SK-N-SH (cell line): ENCODE data around the gene MVB12B. TPM values are rescaled to one million over a fixed set of nuclear protein-coding genes. Genes with fewer than 3 reads are reported as not detected.
A peak's percentile ranks its signal among the peaks of the same experiment; 100 is the strongest.

Experiments
- CTCF ChIA-PET: fragments of 300-600, 350-600 bp; formaldehyde crosslinking; extraction: SDS; loops from one replicate; lab custom pipeline; 2021; lab: Yijun Ruan, JAX
- POLR2A ChIA-PET: fragments of 350-600 bp; sonication (Branson Sonifier 250); formaldehyde crosslinking; extraction: SDS; loops from one replicate; lab custom pipeline; 2020; ENCODE audit warnings: antibody characterized with exemption, inconsistent platforms; lab: Yijun Ruan, JAX
- DNase-seq: peaks from one replicate; pipeline ENCODE4 v3.0.0; 2012
- H2AFZ ChIP-seq: fragments of 200-600 bp; sonication (generic); 2 replicates; pipeline ENCODE4 v1.8.1; 2016; ENCODE audit warnings: antibody characterized with exemption, mild to moderate bottlenecking, low read depth
- H3F3A ChIP-seq: fragments of 200-600 bp; sonication (generic); replicated peaks from 2 replicates; pipeline ENCODE3; 2016; ENCODE audit warnings: antibody characterized with exemption, mild to moderate bottlenecking; ENCODE audit not compliant: insufficient read depth
- H3K27ac ChIP-seq, 2 experiments: fragments of 200-500 bp in 1 of 2; fragments of 200-600 bp in 1 of 2; sonication (Bioruptor generic) in 1 of 2; sonication (generic), shearing (Covaris generic) in 1 of 2; 2 replicates each; pipeline versions ENCODE4 v1.5.1 to v1.6.1; 2014 to 2016; ENCODE audit warnings: low read depth in 2 of 2, inconsistent platforms in 1 of 2, low read length in 1 of 2, mild to moderate bottlenecking in 1 of 2, mixed read lengths in 1 of 2
- H3K27me3 ChIP-seq: fragments of 200-600 bp; sonication (generic), shearing (Covaris generic); 2 replicates; pipeline ENCODE4 v1.6.1; 2016; ENCODE audit warnings: mixed run types; ENCODE audit not compliant: insufficient read depth
- H3K36me3 ChIP-seq, 2 experiments: fragments of 200-500 bp in 1 of 2; fragments of 200-600 bp in 1 of 2; sonication (Bioruptor generic) in 1 of 2; sonication (generic) in 1 of 2; replicated peaks in 1 of 2; 2 replicates each; pipeline versions ENCODE3 to v1.5.1; 2014 to 2016; ENCODE audit warnings: low read length in 1 of 2, mild to moderate bottlenecking in 1 of 2; ENCODE audit not compliant: insufficient read depth in 2 of 2, control insufficient read depth in 1 of 2
- H3K4me1 ChIP-seq, 2 experiments: fragments of 200-500 bp in 1 of 2; fragments of 200-600 bp in 1 of 2; sonication (Bioruptor generic) in 1 of 2; sonication (generic), shearing (Covaris generic) in 1 of 2; 2 replicates each; pipeline versions ENCODE4 v1.5.1 to v1.6.1; 2014 to 2016; ENCODE audit warnings: low read depth in 1 of 2, low read length in 1 of 2, mixed run types in 1 of 2; ENCODE audit not compliant: insufficient read depth in 2 of 2, control insufficient read depth in 1 of 2
- H3K4me2 ChIP-seq: fragments of 200-600 bp; sonication (generic), shearing (Covaris generic); 2 replicates; pipeline ENCODE4 v1.6.1; 2017; ENCODE audit warnings: mixed run types
- H3K4me3 ChIP-seq, 2 experiments: fragments of 200-500 bp in 1 of 2; fragments of 200-600 bp in 1 of 2; sonication (Bioruptor generic) in 1 of 2; sonication (generic), shearing (Covaris generic) in 1 of 2; 2 replicates each; pipeline versions ENCODE4 v1.5.1 to v1.8.1; 2014 to 2016; ENCODE audit warnings: low read depth in 2 of 2, inconsistent platforms in 1 of 2, low read length in 1 of 2, mild to moderate bottlenecking in 1 of 2, mixed read lengths in 1 of 2, moderate library complexity in 1 of 2
- H3K79me2 ChIP-seq: fragments of 200-600 bp; sonication (generic); 2 replicates; pipeline ENCODE4 v1.8.1; 2017; ENCODE audit warnings: mild to moderate bottlenecking; ENCODE audit not compliant: insufficient read depth
- H3K9ac ChIP-seq: fragments of 200-600 bp; sonication (generic); 2 replicates; pipeline ENCODE4 v1.6.1; 2017; ENCODE audit warnings: mixed run types
- H3K9me2 ChIP-seq: fragments of 200-600 bp; sonication (generic); 2 replicates; pipeline ENCODE4 v1.6.1; 2017; ENCODE audit warnings: mixed run types
- H3K9me3 ChIP-seq: fragments of 200-600 bp; sonication (generic); 2 replicates; pipeline ENCODE4 v1.6.1; 2017; ENCODE audit warnings: mixed run types, mild to moderate bottlenecking, moderate library complexity
- H4K20me1 ChIP-seq: fragments of 200-600 bp; sonication (generic); 2 replicates; pipeline ENCODE4 v1.6.1; 2017; ENCODE audit warnings: mild to moderate bottlenecking, mixed run types; ENCODE audit not compliant: insufficient read depth
- CHD2 ChIP-seq: fragments of 150-350 bp; IDR thresholded peaks from 2 replicates; pipeline ENCODE4 v1.6.1; 2018; ENCODE audit warnings: low read length; ENCODE audit not compliant: partially characterized antibody
- CTCF ChIP-seq: fragments of 200-600 bp; sonication (generic); IDR thresholded peaks from 2 replicates; pipeline ENCODE4 v1.6.1; 2017; ENCODE audit warnings: antibody characterized with exemption, mild to moderate bottlenecking, moderate library complexity
- EP300 ChIP-seq, 2 experiments: IDR thresholded peaks; 2 replicates each; pipeline versions ENCODE4 v1.4.0 to v1.6.1; 2012; ENCODE audit warnings: borderline replicate concordance in 1 of 2, low read depth in 1 of 2, low read length in 1 of 2
- FOSL2 ChIP-seq: IDR thresholded peaks from 2 replicates; pipeline ENCODE4 v1.4.0; 2012; ENCODE audit warnings: low read depth, mild to moderate bottlenecking, moderate library complexity, borderline replicate concordance
- FOXJ3 ChIP-seq: sonication (generic); formaldehyde crosslinking; IDR thresholded peaks from 2 replicates; pipeline ENCODE4 v1.5.1; 2020; ENCODE audit warnings: mild to moderate bottlenecking, missing genetic modification reagents
- FOXM1 ChIP-seq: IDR thresholded peaks from 2 replicates; pipeline ENCODE4 v1.4.0; 2012; ENCODE audit warnings: low read depth, mild to moderate bottlenecking
- GABPA ChIP-seq: IDR thresholded peaks from 2 replicates; pipeline ENCODE4 v1.4.0; 2012; ENCODE audit warnings: low read depth, mild to moderate bottlenecking
- GATA2 ChIP-seq: sonication (generic); formaldehyde crosslinking; IDR thresholded peaks from 2 replicates; pipeline ENCODE4 v1.5.0; 2020; ENCODE audit warnings: mild to moderate bottlenecking, missing genetic modification reagents
- MAX ChIP-seq: IDR thresholded peaks from 2 replicates; pipeline ENCODE4 v1.4.0; 2012; ENCODE audit warnings: low read depth
- NFIC ChIP-seq: IDR thresholded peaks from 2 replicates; pipeline ENCODE4 v1.4.0; 2012; ENCODE audit warnings: borderline replicate concordance
- NRF1 ChIP-seq: IDR thresholded peaks from 2 replicates; pipeline ENCODE4 v1.6.1; 2012; ENCODE audit warnings: low read depth, mild to moderate bottlenecking, low read length
- RAD21 ChIP-seq: IDR thresholded peaks from 2 replicates; pipeline ENCODE4 v1.6.1; 2012; ENCODE audit warnings: mild to moderate bottlenecking, low read length
- RCOR1 ChIP-seq: fragments of 150-350 bp; IDR thresholded peaks from 2 replicates; pipeline ENCODE4 v1.6.1; 2017; ENCODE audit warnings: antibody characterized with exemption, low read length
- RXRA ChIP-seq: IDR thresholded peaks from 2 replicates; pipeline ENCODE4 v1.4.0; 2012; ENCODE audit warnings: low read depth, mild to moderate bottlenecking, borderline replicate concordance
- SIN3A ChIP-seq: IDR thresholded peaks from 2 replicates; pipeline ENCODE4 v1.6.1; 2012; ENCODE audit warnings: low read depth, mild to moderate bottlenecking, low read length, moderate library complexity, borderline replicate concordance
- SMC3 ChIP-seq: IDR thresholded peaks from 2 replicates; pipeline ENCODE4 v1.6.1; 2012; ENCODE audit warnings: low read depth, low read length, improper control_type of control experiment
- TCF12 ChIP-seq: IDR thresholded peaks from 2 replicates; pipeline ENCODE4 v1.4.0; 2012
- USF1 ChIP-seq: IDR thresholded peaks from 2 replicates; pipeline ENCODE4 v1.4.0; 2012; ENCODE audit warnings: low read depth, borderline replicate concordance
- USF2 ChIP-seq: fragments of 150-350 bp; IDR thresholded peaks from 2 replicates; pipeline ENCODE4 v1.6.1; 2017; ENCODE audit warnings: antibody characterized with exemption, low read length, low read depth, borderline replicate concordance
- WGBS: methylation state at CpG from one replicate; pipeline ENCODE4 v1.1.6; 2017; ENCODE audit warnings: low lambda C conversion rate; 5-methylcytosine and 5-hydroxymethylcytosine counted together
- polyA plus RNA-seq, 3 experiments: library from polyadenylated mRNA; depleted of rRNA; stranded (reverse); fragments of >200 nt; gene quantifications; 2 replicates each; pipeline ENCODE4 v1.2.3, GENCODE V29; 2012

Gene MVB12B
- polyA plus RNA-seq, 1 of the 3 experiments (the other 2 are of a cell fraction): 5.1 TPM

GRCh38 chr9:126527109-126527825 is 200.6 kb downstream of the MVB12B start:
- H3F3A ChIP-seq: no peaks in the 10 kb centered on the region
- no peak overlapping the region for H2AFZ ChIP-seq
- peaks cover 0 to 73% of the 10 kb centered on the region in 2 experiments; a peak in 1 of 4 replicates for H3K4me1 ChIP-seq
- H3K4me2 ChIP-seq: no peak overlapping the region
- peak; percentile 47 for DNase-seq
- H3K27ac ChIP-seq: peak overlapping the region in 1 of 2 experiments; percentile 64; a peak in 2 of 4 replicates
- no peak overlapping the region for H3K9ac ChIP-seq
- TF ChIP-seq CTCF (no peak), RCOR1 (no peak), GABPA (no peak), FOXM1 (no peak), NFIC (no peak), GATA2 (CRISPR knock-in tag) (no peak), USF1 (no peak), RAD21 (no peak), NRF1 (no peak), EP300 (IDR thresholded peaks at IDR 0.05; ENCODE audit: borderline replicate concordance in 1 of 2, low read depth in 1 of 2, low read length in 1 of 2) (no peak)
- H3K9me2 ChIP-seq: no peaks in the 10 kb centered on the region
- no peaks in the 10 kb centered on the region for H3K9me3 ChIP-seq
- 86% methylated on average over 19 of the region's 20 CpGs for WGBS
- H3K36me3 ChIP-seq: no peaks in the 10 kb centered on the region
- H3K79me2 ChIP-seq: no peaks in the 10 kb centered on the region
- peaks cover 5% of the 10 kb centered on the region; the same call in 1 of the 2 replicates for H3K27me3 ChIP-seq
- ChIA-PET POLR2A (no interaction called here), CTCF (interaction anchor here (0.7 to 21.2 kb wide), 4 partner anchors 12 to 30 kb away, joined by 5 to 473 read pairs (median 16); no protein-coding TSS in a partner anchor)
- H3K4me3 ChIP-seq: no peak overlapping the region
- no peaks in the 10 kb centered on the region for H4K20me1 ChIP-seq

GRCh38 chr9:126528111-126528510 is 201.5 kb downstream of the MVB12B start:
- no peak overlapping the region for H3K4me3 ChIP-seq
- peaks cover 0 to 73% of the 10 kb centered on the region in 2 experiments; a peak in 1 of 4 replicates for H3K4me1 ChIP-seq
- H3K9ac ChIP-seq: no peak overlapping the region
- H3K9me3 ChIP-seq: no peaks in the 10 kb centered on the region
- H2AFZ ChIP-seq: no peak overlapping the region
- peak overlapping the region in 1 of 2 experiments; percentile 64; a peak in 2 of 4 replicates for H3K27ac ChIP-seq
- H3K79me2 ChIP-seq: no peaks in the 10 kb centered on the region
- ChIA-PET POLR2A (no interaction called here), CTCF (interaction anchor here (0.7 to 3.0 kb wide), 4 partner anchors 13 to 30 kb away, joined by 4 to 18 read pairs (median 5); no protein-coding TSS in a partner anchor)
- no peaks in the 10 kb centered on the region for H3F3A ChIP-seq
- no peaks in the 10 kb centered on the region for H3K9me2 ChIP-seq
- no peak overlapping the region for H3K4me2 ChIP-seq
- 91% methylated on average over 14 of the region's 14 CpGs for WGBS
- TF ChIP-seq CTCF (no peak), FOSL2 (no peak), USF2 (no peak), TCF12 (no peak), FOXJ3 (CRISPR knock-in tag) (no peak), SMC3 (no peak), CHD2 (no peak), MAX (no peak), RXRA (no peak), SIN3A (no peak)
- H4K20me1 ChIP-seq: no peaks in the 10 kb centered on the region
- no peaks in the 10 kb centered on the region for H3K36me3 ChIP-seq
- no peak for DNase-seq
- peaks cover 5% of the 10 kb centered on the region; the same call in 1 of the 2 replicates for H3K27me3 ChIP-seq
